Hippocampal formation (tissue), 2 donors: ENCODE results near the gene NCAPD3.
"Not testable (repeated sequence)": the region's sequence is repeated elsewhere in the genome, so short reads cannot be mapped to it uniquely, and the experiment has no call there.

ENCODE experiments used
- DNase-seq, 2 donors: peaks; one replicate each; lab custom pipeline; 2025; lab: John Stamatoyannopoulos, UW

The NCAPD3 gene

DNA sequence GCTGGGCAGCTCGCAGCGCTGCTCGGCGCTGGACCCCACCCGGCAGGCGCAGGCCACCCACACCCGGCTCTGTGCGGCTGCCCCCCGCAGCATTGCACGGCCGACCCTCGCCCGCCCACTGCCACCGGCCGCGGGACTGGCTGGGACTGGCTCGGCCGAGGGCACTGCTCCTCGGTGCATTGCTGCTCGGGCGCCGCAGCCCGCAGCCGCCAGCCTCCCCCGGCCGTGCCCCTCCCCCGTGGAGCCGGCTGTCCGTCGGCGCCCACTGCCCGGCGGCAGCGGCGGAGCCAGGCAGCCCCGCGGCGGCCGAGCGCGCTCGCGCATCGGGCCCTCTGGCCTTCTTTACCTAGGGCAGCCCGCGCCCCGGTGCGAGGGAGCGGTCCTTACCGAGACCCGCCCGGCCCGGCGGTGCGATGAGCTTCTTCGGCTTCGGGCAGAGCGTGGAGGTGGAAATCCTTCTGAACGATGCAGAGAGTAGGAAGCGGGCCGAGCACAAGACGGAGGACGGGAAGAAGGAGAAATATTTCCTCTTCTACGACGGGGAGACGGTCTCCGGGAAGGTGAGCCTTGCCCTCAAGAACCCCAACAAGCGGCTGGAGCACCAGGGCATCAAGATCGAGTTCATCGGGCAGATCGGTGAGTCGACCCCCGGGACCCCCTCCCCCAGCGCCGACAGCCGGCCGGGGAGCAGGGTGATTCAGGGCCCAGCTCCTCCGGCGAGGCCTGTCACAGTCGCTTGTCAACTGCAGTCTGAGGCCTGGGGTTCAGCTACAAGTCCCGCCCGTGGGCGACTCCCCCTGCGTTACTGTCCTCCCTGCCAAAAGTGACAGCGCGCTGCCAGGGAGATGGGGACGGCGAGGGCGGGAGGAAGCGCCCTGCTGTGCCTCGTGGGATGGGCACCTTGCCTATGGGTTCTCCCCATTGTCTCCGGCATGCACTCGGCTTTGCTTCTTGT, 1.2 kb upstream of the NCAPD3 start:
- peak; percentile 56 to 65 for DNase-seq

GRCh38 chr11:134223121-134223520, 646 bp downstream of the NCAPD3 start:
- DNase-seq = no peak

DNA sequence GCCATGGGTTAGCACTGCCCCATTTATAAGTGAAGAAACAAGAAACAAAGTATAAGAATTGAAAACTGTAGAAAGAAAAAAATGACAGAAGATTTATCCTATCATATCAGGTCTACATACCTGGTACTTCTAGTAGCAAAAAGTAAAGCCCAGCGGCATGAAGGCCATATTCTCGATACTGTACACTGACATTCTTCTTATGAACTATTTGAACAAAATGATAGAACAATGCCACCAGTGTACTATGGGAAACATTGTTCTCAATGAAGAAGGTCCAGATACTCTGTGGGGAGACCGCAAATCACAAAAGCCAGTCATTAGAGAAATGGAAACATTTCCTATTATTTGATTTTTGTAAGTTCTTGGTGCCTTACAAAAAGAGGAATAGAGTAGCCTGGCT, 7.0 kb downstream of the NCAPD3 start:
- no peak for DNase-seq

- DNase-seq = peak in 1 of 2 donors; percentile 24
Observed at GRCh38 chr11:134215836-134216235, 7.9 kb downstream of the NCAPD3 start.

- no peak for DNase-seq
Observed at GRCh38 chr11:134207538-134208239, 16.1 kb downstream of the NCAPD3 start.

DNA sequence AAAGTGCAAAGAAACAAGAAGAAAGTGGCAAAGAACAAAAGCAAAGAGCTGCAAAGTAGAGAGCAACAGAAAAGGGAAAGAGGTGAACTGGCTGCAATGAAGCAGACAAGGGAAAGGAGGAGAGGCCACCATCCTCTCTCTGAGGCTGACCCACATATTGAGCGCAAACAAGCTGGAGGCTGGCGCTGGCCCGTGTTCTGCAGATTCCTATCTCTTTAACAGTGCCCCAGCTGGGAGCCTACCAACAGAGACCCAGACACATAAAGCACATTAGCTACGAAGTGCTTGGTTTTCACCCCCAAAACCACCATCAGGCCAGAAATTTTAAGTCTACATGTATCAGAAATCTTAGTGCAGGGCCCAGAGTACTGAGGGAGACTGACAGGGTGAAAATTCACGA, 17.6 kb downstream of the NCAPD3 start:
- no peak for DNase-seq

- no peak for DNase-seq
Observed at GRCh38 chr11:134205729-134206128, 18.0 kb downstream of the NCAPD3 start.

DNA sequence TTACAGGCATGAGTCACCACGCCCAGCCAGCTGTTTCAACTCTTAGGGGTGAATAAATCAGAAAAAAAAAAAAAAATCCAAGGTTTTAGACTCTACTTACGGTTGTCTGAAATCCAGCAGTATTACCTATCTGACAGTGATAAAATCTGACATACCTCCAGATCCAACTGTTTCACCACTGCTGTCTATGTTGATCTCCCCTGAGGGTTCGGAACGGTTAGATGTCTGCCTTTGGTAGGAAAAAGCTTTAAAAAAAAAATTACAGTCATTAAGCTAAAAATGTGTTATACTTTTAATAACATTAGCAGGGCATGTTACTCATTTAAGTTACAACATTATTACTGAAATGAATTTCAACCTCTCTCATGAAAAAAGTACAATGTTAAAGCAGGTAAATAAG, 21.1 kb downstream of the NCAPD3 start:
- no peak for DNase-seq

- DNase-seq = no peak
Observed at GRCh38 chr11:134200688-134201087, 23.1 kb downstream of the NCAPD3 start.

- DNase-seq = no peak
Observed at GRCh38 chr11:134199531-134199930, 24.2 kb downstream of the NCAPD3 start.

DNA sequence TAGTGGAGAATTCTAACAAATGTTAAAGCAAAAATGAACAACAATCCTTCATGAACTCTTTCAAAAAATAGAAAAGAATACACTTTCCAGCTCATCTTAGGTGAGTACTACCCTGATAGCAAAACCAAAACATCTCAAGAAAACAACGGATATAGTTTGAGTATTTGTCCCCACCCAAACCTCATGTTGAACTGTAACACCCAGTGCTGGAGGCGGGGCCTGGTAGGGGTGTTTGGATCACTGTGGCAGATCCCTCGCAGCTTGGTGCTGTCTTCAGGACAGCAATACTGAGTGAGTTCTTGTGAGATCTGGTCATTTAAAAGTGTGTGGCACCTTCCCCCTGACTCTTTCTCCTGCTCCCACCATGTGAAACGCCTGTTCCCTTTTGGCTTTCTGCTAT, 27.0 kb downstream of the NCAPD3 start:
- DNase-seq = no peak

DNA sequence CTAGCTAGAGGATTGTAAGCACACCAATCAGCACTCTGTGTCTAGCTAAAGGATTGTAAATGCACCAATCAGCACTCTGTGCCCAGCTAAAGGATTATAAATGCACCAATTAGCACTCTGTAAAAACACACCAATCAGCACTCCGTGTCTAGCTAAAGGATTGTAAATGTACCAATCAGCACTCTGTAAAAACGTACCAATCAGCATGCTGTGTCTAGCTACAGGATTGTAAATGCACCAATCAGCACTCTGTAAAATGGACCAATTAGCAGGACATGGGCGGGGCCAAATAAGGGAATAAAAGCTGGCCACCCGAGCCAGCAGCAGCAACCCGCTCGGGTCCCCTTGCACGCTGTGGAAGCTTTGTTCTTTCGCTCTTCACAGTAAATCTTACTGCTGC, 35.7 kb downstream of the NCAPD3 start:
- not testable (repeated sequence) for DNase-seq

- no peak for DNase-seq
Observed at GRCh38 chr11:134181707-134182106, 42.1 kb downstream of the NCAPD3 start.

DNA sequence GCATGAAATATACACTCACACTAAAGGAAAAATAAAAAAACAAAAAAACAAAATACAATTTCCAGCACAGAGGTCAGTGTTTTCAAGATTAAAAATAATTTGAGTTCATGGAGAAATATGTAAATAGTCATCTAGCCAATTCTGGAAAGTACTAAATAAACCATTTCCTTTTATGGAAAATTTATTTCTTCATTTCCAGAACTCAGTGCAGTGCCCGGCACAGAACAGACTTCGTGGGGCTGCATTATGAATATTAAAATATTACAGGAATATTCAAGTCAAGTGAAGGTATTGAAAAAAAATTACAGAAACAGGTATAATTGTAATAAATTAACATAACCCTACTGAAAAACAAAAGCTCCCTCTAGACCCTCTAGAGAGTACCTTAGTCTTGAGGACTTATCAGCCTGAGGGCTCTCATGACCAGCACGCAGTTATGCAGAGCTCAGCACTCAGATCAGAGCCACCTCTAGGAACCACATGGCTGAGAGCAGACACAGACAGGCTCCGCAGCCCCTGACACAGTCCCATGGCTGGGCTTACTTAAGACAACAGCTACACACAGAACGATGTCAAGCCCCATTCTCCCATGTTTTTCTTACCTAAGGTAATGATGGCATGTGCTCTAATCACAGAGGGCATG, 45.6 kb downstream of the NCAPD3 start:
- DNase-seq = no peak

DNA sequence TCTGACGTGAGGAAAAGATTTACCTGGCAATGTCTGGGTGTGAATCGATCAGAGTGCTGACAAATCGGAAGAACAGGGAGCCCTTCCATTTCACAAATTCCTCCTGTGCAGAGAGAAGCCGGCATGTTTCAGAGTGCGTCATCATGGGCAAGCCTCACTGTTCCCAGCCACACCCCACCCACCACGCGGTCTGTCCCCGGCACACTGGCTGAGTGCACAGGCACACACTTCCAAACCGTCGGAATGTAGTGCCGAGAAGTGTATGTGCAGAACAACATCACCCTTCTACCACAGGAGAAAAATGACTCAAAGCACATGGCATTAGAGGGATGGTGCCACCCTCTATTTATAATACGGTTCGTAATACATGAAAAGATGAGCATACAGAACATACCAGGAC, 47.5 kb downstream of the NCAPD3 start:
- no peak for DNase-seq

DNA sequence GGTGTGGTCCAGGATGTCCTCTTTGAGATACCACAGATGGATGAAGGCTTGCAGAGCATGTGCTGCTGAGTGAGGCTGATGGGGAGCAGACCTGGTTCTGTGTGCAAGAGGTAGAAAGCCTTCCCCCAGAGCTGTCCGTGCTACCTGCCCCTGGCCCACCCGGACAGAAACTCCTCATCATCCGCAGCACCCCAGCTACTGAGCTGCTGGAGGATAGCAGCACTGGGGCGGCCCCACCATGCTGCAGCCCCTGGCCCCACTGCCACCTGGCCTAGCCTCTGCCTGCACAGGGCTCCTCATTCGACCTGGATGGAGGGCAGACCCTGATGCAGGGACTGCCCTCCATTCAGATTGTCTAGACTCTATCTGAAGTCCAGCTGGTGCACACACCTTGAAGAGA, 50.5 kb downstream of the NCAPD3 start:
- DNase-seq = no peak

- no peak for DNase-seq
Observed at GRCh38 chr11:134171951-134172350, 51.8 kb downstream of the NCAPD3 start.

DNA sequence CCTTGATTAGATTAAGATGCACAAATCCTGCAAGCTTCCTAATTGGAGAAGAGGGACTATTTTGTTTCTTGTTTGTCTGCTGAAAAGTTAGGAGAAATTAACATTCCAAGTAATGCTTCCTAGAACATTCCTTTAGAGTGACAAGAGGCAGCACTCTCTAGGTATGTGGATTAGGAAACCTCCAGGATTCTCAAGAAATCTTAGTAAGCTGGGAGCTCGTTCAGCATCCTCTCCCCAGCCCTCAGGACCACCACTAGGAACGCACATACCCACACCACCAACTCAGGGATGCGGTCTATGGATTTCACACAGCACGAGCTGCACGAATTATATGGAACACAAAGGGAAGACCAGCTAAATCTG, 52.9 kb downstream of the NCAPD3 start:
- DNase-seq = no peak

GRCh38 chr11:134170177-134170918, 53.4 kb downstream of the NCAPD3 start:
- DNase-seq = no peak

- DNase-seq = no peak
Observed at GRCh38 chr11:134164490-134165370, 59.0 kb downstream of the NCAPD3 start.

- DNase-seq = no peak
Observed at GRCh38 chr11:134159652-134160051, 64.1 kb downstream of the NCAPD3 start.
